HG03571 (cell line): ENCODE data around the gene PKM.

Experiments
- ATAC-seq: cut with Tn5 transposase; IDR thresholded peaks from one replicate; pipeline ENCODE4 v1.9.1; 2021; ENCODE audit not compliant: unreplicated experiment

The PKM gene

GRCh38 chr15:72236381-72237003 is 5.5 kb upstream of the PKM start:
- no peak for ATAC-seq

DNA sequence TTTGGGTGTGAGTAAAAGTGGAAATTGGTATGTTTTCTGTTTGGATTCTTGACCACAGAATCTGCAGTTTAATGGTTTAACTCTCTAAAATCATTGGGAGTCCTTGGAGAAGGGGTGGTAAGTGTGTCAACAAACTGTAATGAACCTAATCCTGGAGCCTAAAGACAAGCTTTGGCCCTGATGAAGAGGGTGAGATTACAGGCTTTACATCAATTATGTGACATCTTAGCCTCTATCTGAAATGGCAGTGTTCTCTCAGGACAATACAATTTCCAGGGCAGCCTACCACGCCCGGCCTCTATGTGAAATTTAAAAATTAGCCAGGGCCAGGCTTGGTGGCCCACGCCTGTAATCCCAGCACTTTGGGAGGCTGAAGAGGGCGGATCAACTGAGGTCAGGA is 4.3 kb upstream of the PKM start:
- ATAC-seq: no peak

- ATAC-seq: no peak
These were observed 2.8 kb upstream of the PKM start for GRCh38 chr15:72233769-72234168.

DNA sequence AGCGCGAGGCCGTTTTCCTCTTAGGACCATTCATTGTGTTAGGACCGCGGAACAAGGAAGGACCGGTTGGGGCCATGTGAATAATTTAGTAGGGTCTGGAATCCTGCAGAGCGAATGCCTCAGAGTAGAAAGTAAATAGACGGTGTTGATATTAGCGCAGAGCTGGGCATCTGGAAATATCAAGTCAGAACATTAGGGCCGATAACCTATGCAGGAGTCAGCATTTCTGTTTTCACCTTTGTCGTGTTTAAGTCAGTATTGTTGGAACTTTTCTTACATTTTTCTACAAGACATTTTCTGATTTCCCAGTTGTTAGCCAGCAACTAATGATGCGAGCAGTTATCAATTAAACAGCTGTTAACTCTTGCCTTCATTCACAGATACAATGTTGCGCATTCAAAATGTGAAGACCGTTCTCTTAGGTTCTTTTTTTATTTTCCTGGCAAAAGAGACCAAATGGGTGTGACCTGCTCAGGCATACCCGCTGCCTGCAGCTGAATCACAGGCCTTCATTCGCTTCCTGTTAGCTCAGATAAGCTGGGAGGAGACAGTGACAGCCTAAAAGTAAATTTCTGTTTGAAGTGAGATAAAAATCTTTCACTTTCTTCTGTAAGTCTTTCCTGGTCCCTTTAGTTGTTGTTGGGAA is 966 bp upstream of the PKM start:
- ATAC-seq: no peak

DNA sequence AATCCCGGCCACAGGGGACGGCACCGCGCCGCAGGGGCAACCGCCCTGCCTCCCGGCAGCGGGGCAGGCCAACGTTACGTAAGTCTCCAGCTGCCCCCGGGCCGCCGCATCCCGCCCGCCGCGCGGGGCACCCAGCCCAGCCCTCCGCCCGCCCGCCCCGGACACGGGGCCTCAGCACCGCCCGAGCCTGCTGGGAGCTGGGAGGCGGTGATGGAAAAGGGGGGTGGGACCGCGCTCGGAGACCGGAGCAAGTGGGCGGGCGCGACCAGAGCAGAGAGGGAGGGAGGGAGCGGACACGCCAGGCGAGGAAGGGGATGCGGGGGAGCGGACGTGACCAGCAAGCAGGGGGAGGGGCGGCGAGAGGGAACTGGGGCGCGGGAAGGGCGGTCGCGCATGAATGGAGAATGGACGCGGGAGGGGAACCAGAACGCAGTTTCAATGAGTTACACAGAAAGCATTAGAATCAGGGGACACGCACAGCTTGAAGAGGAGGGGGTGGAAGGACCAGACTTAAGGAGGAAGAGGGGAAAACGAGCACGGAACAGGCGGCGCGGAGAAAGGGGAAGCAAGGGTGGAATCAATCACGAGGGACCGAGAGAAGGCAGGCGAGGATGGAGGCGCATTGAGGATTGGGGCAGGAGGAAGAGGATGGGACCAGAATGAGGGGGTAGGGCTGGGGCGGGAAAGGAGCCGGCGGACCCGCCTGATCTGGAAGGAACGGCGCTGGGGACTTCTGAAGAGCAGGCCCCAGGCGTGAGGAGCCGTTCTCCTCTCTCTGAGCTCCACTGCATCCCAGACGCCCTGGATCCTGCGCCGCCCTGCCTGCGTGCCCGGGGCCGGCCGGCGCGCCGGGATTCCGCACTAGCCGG is 559 bp downstream of the PKM start:
- no peak for ATAC-seq

- ATAC-seq: no peak
These were observed 1.1 kb downstream of the PKM start for GRCh38 chr15:72229947-72230196.

DNA sequence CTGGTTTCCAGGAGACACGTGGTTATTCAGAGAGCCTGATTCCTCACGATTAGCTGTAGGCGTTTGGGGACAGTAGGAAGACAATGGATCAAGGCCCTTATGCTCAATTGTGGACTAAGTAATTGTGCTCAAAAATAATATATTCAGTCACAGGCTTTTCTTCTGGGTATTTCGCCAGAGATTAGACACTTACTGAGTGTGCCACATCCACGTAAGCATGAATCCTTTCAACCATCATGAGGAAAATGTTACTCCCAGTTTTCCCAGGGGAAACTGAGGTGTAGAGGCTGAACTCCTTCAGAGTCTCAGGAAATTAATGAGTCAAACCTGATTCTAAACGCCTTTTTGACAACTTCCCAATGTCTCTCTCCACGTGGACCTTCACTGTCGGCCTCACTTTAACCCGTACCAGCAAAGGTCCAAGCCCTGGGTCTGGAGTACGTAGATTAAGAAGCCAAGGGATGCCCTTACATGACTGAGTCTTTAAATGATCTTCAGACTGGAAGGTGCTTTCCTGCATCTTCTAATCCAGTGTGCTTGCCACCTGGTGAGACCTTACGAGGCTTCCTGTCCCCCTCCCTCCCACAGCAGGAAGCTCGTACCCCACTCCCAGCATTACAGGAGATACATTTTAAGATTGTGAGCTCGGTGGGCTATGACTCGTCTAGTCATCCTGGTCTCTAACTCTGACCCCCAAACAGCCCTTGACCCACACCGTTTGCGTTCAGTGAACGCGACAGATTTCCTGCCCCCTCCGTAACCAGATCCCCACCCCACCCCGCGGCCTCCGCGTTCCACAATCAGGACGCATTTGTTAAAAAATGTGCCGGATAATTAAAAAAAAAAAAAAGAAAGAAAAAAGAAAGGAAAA is 1.7 kb downstream of the PKM start:
- ATAC-seq: no peak

- no peak for ATAC-seq
These were observed 3.3 kb downstream of the PKM start for GRCh38 chr15:72227720-72228119.

- no peak for ATAC-seq
These were observed 3.8 kb downstream of the PKM start for GRCh38 chr15:72227192-72227586.

DNA sequence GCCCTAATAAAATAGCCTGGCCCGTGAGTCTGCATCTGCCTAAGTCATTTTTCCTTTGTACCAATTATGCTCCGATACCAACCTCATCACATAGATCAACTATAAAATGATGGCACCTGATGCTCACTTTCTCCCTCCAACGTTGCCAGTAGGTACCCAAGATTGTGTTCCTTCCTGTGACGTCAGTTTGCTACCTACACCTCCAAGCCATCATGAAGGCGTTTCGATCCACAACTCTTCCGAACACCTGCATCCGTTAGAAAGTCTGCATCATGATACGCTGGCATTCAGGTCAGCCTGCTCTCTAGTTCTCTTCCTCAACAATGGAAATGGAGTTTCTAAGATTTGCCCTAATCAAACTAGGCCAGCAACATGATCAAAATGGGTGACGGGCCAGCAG is 7.7 kb downstream of the PKM start:
- ATAC-seq: no peak

GRCh38 chr15:72222393-72222792 is 8.6 kb downstream of the PKM start:
- ATAC-seq: no peak

DNA sequence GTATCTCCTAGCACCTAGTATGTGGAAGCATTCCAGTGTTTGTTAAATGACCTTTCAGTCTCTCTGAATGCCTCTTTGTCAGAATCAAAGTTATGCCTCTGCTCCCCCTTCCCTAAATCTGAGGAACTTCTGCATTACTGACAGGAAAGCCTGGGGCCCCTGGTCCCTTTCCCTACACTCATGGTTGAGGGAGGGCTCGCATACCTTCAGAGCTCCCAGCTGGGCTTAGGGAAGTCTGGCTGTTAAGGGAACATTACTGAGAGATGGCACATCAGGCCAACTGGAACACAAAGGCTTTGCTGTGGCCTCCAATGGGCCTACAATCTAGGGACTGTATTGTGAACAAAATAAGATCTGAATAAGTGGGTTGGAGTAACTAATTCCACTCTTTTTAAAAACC is 10.3 kb downstream of the PKM start:
- ATAC-seq: no peak

DNA sequence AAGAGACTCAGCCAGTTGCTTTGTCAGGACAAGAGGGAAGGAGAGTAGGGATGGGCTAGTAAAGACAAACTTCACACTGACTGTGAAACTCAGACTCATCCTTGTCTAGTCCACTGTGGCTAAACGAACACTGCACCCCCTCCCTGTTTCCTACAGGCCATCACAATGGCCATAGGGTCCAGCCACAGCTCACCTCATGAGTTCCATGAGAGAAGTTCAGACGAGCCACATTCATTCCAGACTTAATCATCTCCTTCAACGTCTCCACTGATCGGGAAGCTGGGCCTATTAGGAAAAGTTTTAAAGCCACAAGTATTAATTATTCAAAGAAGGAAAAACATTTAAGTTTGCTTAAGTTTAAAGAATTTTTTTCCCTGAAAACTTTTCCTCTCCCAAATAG is 13.8 kb downstream of the PKM start:
- no peak for ATAC-seq

DNA sequence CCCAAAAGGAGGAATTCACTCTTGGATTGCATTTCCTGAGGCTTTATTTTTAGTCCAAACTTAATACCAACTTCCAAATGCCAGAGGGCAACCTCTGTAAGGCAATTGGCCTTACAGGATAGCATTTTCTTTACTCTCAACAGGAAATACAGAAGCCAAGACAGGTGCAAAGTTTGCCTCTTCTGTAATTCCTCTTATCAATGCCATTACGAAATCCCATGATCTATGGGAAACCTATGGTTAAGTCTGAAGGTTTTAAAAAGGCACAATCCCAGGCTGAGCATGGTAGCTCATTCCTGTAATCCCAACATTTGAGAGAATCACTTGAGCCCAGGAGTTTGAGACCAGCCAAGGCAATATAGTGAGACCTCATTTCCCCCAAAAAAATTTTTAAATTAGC is 14.9 kb downstream of the PKM start:
- no peak for ATAC-seq

DNA sequence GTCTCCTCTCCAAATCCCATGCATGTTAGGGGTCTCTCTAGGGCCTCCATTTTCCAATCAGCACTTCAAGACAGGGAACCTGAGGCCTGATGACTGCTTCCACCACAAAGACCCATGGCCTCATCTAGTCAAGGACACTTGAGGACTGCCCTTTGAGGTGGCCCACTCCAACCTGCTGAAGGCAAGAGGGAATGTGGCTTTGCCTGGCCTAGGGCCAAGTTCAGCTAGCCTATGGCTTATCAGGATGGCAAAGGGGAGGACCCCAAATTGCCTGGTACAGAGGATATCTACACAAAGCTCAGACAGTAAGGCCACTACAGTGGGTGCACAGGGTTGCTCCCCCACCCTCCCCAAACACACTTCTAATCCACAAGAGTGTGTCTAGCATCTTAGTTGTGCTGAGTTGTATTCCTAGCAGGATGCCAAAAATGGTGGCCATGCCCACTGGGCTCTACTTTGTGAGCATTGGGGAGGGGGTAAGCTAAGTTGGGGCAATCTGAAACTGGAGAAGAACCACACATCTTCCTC is 23.4 kb downstream of the PKM start:
- no peak for ATAC-seq

- no peak for ATAC-seq
These were observed 24.4 kb downstream of the PKM start for GRCh38 chr15:72206677-72207000.

- no peak for ATAC-seq
These were observed 24.9 kb downstream of the PKM start for GRCh38 chr15:72205896-72206676.

DNA sequence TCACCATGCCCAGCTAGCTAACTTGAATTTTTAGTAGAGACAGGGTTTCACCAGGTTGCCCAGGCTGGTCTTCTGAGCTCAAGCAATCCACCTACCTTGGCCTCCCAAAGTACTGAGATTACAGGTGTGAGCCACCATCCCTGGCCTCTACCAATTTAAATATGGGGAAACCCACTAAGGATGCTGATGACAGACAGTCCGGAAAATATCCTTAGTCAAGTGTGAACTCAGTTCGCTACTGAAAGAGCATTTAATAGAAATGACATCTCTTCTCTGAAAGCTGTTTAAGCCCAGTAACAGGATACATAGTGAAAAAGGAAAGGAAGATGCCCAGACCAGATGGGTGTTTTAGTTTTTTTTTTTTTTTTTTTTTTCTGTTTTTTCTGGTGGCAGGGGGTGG is 25.7 kb downstream of the PKM start:
- ATAC-seq: no peak

- no peak for ATAC-seq
These were observed 27.5 kb downstream of the PKM start for GRCh38 chr15:72203507-72203837.

DNA sequence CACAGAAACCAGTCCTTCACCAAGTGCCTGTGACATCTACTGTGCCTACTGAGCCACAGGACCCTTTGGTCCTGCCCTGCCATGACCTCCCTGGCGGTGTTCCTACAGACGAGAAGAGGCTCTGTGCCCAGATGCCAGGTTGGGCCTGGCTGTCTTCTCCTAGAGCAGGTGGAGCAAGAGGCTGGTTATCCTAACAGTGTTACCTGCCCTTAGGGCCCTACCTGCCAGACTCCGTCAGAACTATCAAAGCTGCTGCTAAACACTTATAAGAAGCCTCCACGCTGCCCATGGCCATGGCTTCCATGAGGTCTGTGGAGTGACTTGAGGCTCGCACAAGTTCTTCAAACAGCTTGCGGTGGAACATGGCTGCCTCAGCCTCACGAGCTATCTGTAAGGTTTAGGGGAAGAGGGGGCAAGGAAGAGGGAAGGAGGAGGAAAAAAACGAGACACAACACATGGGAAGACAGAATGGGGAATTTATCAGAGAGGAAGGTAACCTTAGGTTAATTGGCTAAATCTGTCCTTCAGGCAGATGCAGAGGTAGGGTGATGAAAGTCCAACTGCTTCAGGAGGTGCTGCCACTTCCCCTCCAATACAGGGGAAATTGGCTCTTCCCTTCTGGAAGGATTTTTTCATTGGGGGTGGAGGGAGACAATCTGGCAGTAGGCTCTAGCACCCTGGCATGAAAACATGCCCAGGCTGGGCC is 28.0 kb downstream of the PKM start:
- no peak for ATAC-seq
